Measurements from ENCODE around the gene EBF3.
"Not testable (repeated sequence)": the region's sequence is repeated elsewhere in the genome, so short reads cannot be mapped to it uniquely, and the experiment has no call there.

EBF3 gene

GRCh38 chr10:129921065-129921670 is 42.9 kb downstream of the EBF3 start:
- DNase-seq (ENCODE audit: insufficient read length) (no peak), FAIRE-seq (no peak)
- TF ChIP-seq POLR2A (IDR thresholded peaks at IDR 0.05; ENCODE audit: low read depth, low read length) (no peak), TAF1 (IDR thresholded peaks at IDR 0.05; ENCODE audit: borderline replicate concordance, low read depth, low read length) (no peak), POLR2AphosphoS5 (IDR thresholded peaks at IDR 0.05; ENCODE audit: low read depth, low read length) (no peak)

GRCh38 chr10:129920187-129920586 is 43.9 kb downstream of the EBF3 start:
- not testable (repeated sequence) for FAIRE-seq

GRCh38 chr10:129919358-129919757 is 44.7 kb downstream of the EBF3 start:
- TF ChIP-seq TAF1 (IDR thresholded peaks at IDR 0.05; ENCODE audit: borderline replicate concordance, low read depth, low read length) = no peak
- TF ChIP-seq POLR2AphosphoS5 (IDR thresholded peaks at IDR 0.05; ENCODE audit: low read depth, low read length) = no peak
- no peak for TF ChIP-seq POLR2A (IDR thresholded peaks at IDR 0.05; ENCODE audit: low read depth, low read length)
- no peak for FAIRE-seq
- DNase-seq (ENCODE audit: insufficient read length) = no peak

More at GRCh38 chr10:129920187-129920586, 43.9 kb downstream of the EBF3 start:
- not testable (repeated sequence) for DNase-seq (ENCODE audit: insufficient read length)

GRCh38 chr10:129918836-129919235 is 45.2 kb downstream of the EBF3 start:
- FAIRE-seq = no peak
- DNase-seq (ENCODE audit: insufficient read length) = no peak
- TF ChIP-seq TAF1 (IDR thresholded peaks at IDR 0.05; ENCODE audit: borderline replicate concordance, low read depth, low read length) = no peak
- TF ChIP-seq POLR2A (IDR thresholded peaks at IDR 0.05; ENCODE audit: low read depth, low read length) = no peak
- TF ChIP-seq POLR2AphosphoS5 (IDR thresholded peaks at IDR 0.05; ENCODE audit: low read depth, low read length) = no peak

GRCh38 chr10:129918401-129918800 is 45.7 kb downstream of the EBF3 start:
- FAIRE-seq (no peak), DNase-seq (ENCODE audit: insufficient read length) (no peak)
- no peak for TF ChIP-seq POLR2AphosphoS5 (IDR thresholded peaks at IDR 0.05; ENCODE audit: low read depth, low read length)
- no peak for TF ChIP-seq TAF1 (IDR thresholded peaks at IDR 0.05; ENCODE audit: borderline replicate concordance, low read depth, low read length)
- TF ChIP-seq POLR2A (IDR thresholded peaks at IDR 0.05; ENCODE audit: low read depth, low read length) = no peak

- no peak for DNase-seq (ENCODE audit: insufficient read length)
- TF ChIP-seq POLR2AphosphoS5 (IDR thresholded peaks at IDR 0.05; ENCODE audit: low read depth, low read length) (no peak), TAF1 (IDR thresholded peaks at IDR 0.05; ENCODE audit: borderline replicate concordance, low read depth, low read length) (no peak), POLR2A (IDR thresholded peaks at IDR 0.05; ENCODE audit: low read depth, low read length) (no peak)
- FAIRE-seq = no peak
Measured at GRCh38 chr10:129917936-129918335, 46.1 kb downstream of the EBF3 start.

- FAIRE-seq (no peak), DNase-seq (ENCODE audit: insufficient read length) (no peak)
- TF ChIP-seq POLR2AphosphoS5 (IDR thresholded peaks at IDR 0.05; ENCODE audit: low read depth, low read length) (no peak), TAF1 (IDR thresholded peaks at IDR 0.05; ENCODE audit: borderline replicate concordance, low read depth, low read length) (no peak), POLR2A (IDR thresholded peaks at IDR 0.05; ENCODE audit: low read depth, low read length) (no peak)
Measured at GRCh38 chr10:129916506-129916995, 47.5 kb downstream of the EBF3 start.

- FAIRE-seq = no peak
- DNase-seq (ENCODE audit: insufficient read length) = no peak
- TF ChIP-seq TAF1 (IDR thresholded peaks at IDR 0.05; ENCODE audit: borderline replicate concordance, low read depth, low read length) (no peak), POLR2A (IDR thresholded peaks at IDR 0.05; ENCODE audit: low read depth, low read length) (no peak), POLR2AphosphoS5 (IDR thresholded peaks at IDR 0.05; ENCODE audit: low read depth, low read length) (no peak)
Measured at GRCh38 chr10:129915526-129916378, 48.3 kb downstream of the EBF3 start.

GRCh38 chr10:129914960-129915359 is 49.1 kb downstream of the EBF3 start:
- no peak for FAIRE-seq
- TF ChIP-seq TAF1 (IDR thresholded peaks at IDR 0.05; ENCODE audit: borderline replicate concordance, low read depth, low read length) (no peak), POLR2AphosphoS5 (IDR thresholded peaks at IDR 0.05; ENCODE audit: low read depth, low read length) (no peak), POLR2A (IDR thresholded peaks at IDR 0.05; ENCODE audit: low read depth, low read length) (no peak)
- DNase-seq (ENCODE audit: insufficient read length) = no peak

GRCh38 chr10:129914153-129914855 is 49.8 kb downstream of the EBF3 start:
- no peak for TF ChIP-seq TAF1 (IDR thresholded peaks at IDR 0.05; ENCODE audit: borderline replicate concordance, low read depth, low read length)
- no peak for TF ChIP-seq POLR2A (IDR thresholded peaks at IDR 0.05; ENCODE audit: low read depth, low read length)
- no peak for TF ChIP-seq POLR2AphosphoS5 (IDR thresholded peaks at IDR 0.05; ENCODE audit: low read depth, low read length)
- FAIRE-seq = no peak

GRCh38 chr10:129912986-129913695 is 50.9 kb downstream of the EBF3 start:
- FAIRE-seq (no peak), DNase-seq (ENCODE audit: insufficient read length) (no peak)
- TF ChIP-seq TAF1 (IDR thresholded peaks at IDR 0.05; ENCODE audit: borderline replicate concordance, low read depth, low read length) (no peak), POLR2AphosphoS5 (IDR thresholded peaks at IDR 0.05; ENCODE audit: low read depth, low read length) (no peak), POLR2A (IDR thresholded peaks at IDR 0.05; ENCODE audit: low read depth, low read length) (no peak)

More at GRCh38 chr10:129914153-129914855, 49.8 kb downstream of the EBF3 start:
- DNase-seq (ENCODE audit: insufficient read length) = no peak

Measured in GM12892 (cell line).